ENCODE measurements around the gene RPLP1. TPM values are rescaled to one million over a fixed set of nuclear protein-coding genes. Genes with fewer than 3 reads are reported as not detected.

Gene RPLP1
- polyA plus RNA-seq, 2 donors, result 1,182 to 1,782 TPM

DNA sequence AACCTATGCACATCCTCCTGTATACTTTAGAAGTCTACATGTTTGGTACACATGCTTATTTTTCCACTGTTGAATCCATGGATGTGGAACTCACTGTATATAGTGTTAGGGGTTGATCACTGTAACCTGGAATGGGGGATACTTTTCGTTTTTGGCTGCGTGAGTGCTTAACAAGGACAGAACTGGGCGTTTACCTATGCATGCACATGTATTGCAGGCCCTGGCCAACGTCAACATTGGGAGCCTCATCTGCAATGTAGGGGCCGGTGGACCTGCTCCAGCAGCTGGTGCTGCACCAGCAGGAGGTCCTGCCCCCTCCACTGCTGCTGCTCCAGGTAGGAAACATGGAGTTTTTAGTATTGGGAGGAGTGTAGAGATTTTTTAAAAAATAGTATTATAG, 2.3 kb downstream of the RPLP1 start:
- Histone ChIP-seq H3K9me3 (ENCODE audit: control insufficient read depth in 2 of 2, insufficient read depth in 1 of 2, low read depth in 1 of 2, low read length in 1 of 2) (no peaks in the 10 kb centered on the region), H3K36me3 (ENCODE audit: control insufficient read depth in 2 of 2, insufficient read depth in 2 of 2, low read length in 1 of 2) (peaks cover 0 to 15% of the 10 kb centered on the region in 2 donors), H3K4me1 (ENCODE audit: control insufficient read depth in 2 of 2, insufficient read depth in 2 of 2, low read length in 1 of 2) (peaks cover 5 to 6% of the 10 kb centered on the region in 2 donors), H3K4me3 (ENCODE audit: low read depth in 1 of 2, low read length in 2 of 2) (peak overlapping the region in 1 of 2 donors; percentile 65), H3K27ac (ENCODE audit: low read depth in 2 of 2, low read length in 1 of 2) (no peak overlapping the region), H3K27me3 (ENCODE audit: control insufficient read depth in 1 of 2, insufficient read depth in 2 of 2, low read length in 2 of 2) (no peaks in the 10 kb centered on the region)
- 27 to 38% methylated on average over 5 of the region's 5 CpGs for WGBS, 2 donors

GRCh38 chr15:69456208-69457166, 3.9 kb downstream of the RPLP1 start:
- H3K4me3 ChIP-seq (ENCODE audit: low read depth in 1 of 2, low read length in 2 of 2), result no peak overlapping the region
- peaks cover 0 to 15% of the 10 kb centered on the region in 2 donors for H3K36me3 ChIP-seq (ENCODE audit: control insufficient read depth in 2 of 2, insufficient read depth in 2 of 2, low read length in 1 of 2)
- peaks cover 5 to 6% of the 10 kb centered on the region in 2 donors for H3K4me1 ChIP-seq (ENCODE audit: control insufficient read depth in 2 of 2, insufficient read depth in 2 of 2, low read length in 1 of 2)
- no peaks in the 10 kb centered on the region for H3K9me3 ChIP-seq (ENCODE audit: control insufficient read depth in 2 of 2, insufficient read depth in 1 of 2, low read depth in 1 of 2, low read length in 1 of 2)
- no peak overlapping the region for H3K27ac ChIP-seq (ENCODE audit: low read depth in 2 of 2, low read length in 1 of 2)
- WGBS, 2 donors, result 87 to 88% methylated on average over 13 of the region's 13 CpGs
- no peaks in the 10 kb centered on the region for H3K27me3 ChIP-seq (ENCODE audit: control insufficient read depth in 1 of 2, insufficient read depth in 2 of 2, low read length in 2 of 2)

- 79% methylated on average over 8 of the region's 8 CpGs for WGBS, 2 donors
- Histone ChIP-seq H3K4me1 (ENCODE audit: control insufficient read depth in 2 of 2, insufficient read depth in 2 of 2, low read length in 1 of 2) (peaks cover 6 to 8% of the 10 kb centered on the region in 2 donors), H3K4me3 (ENCODE audit: low read depth in 1 of 2, low read length in 2 of 2) (no peak overlapping the region), H3K36me3 (ENCODE audit: control insufficient read depth in 2 of 2, insufficient read depth in 2 of 2, low read length in 1 of 2) (peaks cover 0 to 15% of the 10 kb centered on the region in 2 donors), H3K27ac (ENCODE audit: low read depth in 2 of 2, low read length in 1 of 2) (no peak overlapping the region), H3K27me3 (ENCODE audit: control insufficient read depth in 1 of 2, insufficient read depth in 2 of 2, low read length in 2 of 2) (no peaks in the 10 kb centered on the region), H3K9me3 (ENCODE audit: control insufficient read depth in 2 of 2, insufficient read depth in 1 of 2, low read depth in 1 of 2, low read length in 1 of 2) (no peaks in the 10 kb centered on the region)
Measured at GRCh38 chr15:69457304-69458280, 5.0 kb downstream of the RPLP1 start.

- H3K27ac ChIP-seq (ENCODE audit: low read depth in 2 of 2, low read length in 1 of 2), result no peak overlapping the region
- WGBS, 2 donors, result 62 to 67% methylated on average over 2 of the region's 2 CpGs
- H3K27me3 ChIP-seq (ENCODE audit: control insufficient read depth in 1 of 2, insufficient read depth in 2 of 2, low read length in 2 of 2), result no peaks in the 10 kb centered on the region
Measured at GRCh38 chr15:69459066-69459465, 6.4 kb downstream of the RPLP1 start.

GRCh38 chr15:69460481-69460880, 7.9 kb downstream of the RPLP1 start:
- no peaks in the 10 kb centered on the region for H3K27me3 ChIP-seq (ENCODE audit: control insufficient read depth in 1 of 2, insufficient read depth in 2 of 2, low read length in 2 of 2)
- H3K27ac ChIP-seq (ENCODE audit: low read depth in 2 of 2, low read length in 1 of 2), result no peak overlapping the region
- peaks cover 0 to 5% of the 10 kb centered on the region in 2 donors for H3K4me1 ChIP-seq (ENCODE audit: control insufficient read depth in 2 of 2, insufficient read depth in 2 of 2, low read length in 1 of 2)
- no peak overlapping the region for H3K4me3 ChIP-seq (ENCODE audit: low read depth in 1 of 2, low read length in 2 of 2)
- H3K9me3 ChIP-seq (ENCODE audit: control insufficient read depth in 2 of 2, insufficient read depth in 1 of 2, low read depth in 1 of 2, low read length in 1 of 2), result no peaks in the 10 kb centered on the region
- H3K36me3 ChIP-seq (ENCODE audit: control insufficient read depth in 2 of 2, insufficient read depth in 2 of 2, low read length in 1 of 2), result peaks cover 0 to 14% of the 10 kb centered on the region in 2 donors
- WGBS, 2 donors, result 24 to 29% methylated on average over 1 of the region's 1 CpG

More at GRCh38 chr15:69459066-69459465, 6.4 kb downstream of the RPLP1 start:
- Histone ChIP-seq H3K36me3 (ENCODE audit: control insufficient read depth in 2 of 2, insufficient read depth in 2 of 2, low read length in 1 of 2) (peaks cover 0 to 15% of the 10 kb centered on the region in 2 donors), H3K4me1 (ENCODE audit: control insufficient read depth in 2 of 2, insufficient read depth in 2 of 2, low read length in 1 of 2) (peaks cover 6 to 8% of the 10 kb centered on the region in 2 donors), H3K4me3 (ENCODE audit: low read depth in 1 of 2, low read length in 2 of 2) (no peak overlapping the region), H3K9me3 (ENCODE audit: control insufficient read depth in 2 of 2, insufficient read depth in 1 of 2, low read depth in 1 of 2, low read length in 1 of 2) (no peaks in the 10 kb centered on the region)

GRCh38 chr15:69462030-69462492, 9.4 kb downstream of the RPLP1 start:
- peaks cover 0 to 4% of the 10 kb centered on the region in 2 donors for H3K36me3 ChIP-seq (ENCODE audit: control insufficient read depth in 2 of 2, insufficient read depth in 2 of 2, low read length in 1 of 2)
- H3K9me3 ChIP-seq (ENCODE audit: control insufficient read depth in 2 of 2, insufficient read depth in 1 of 2, low read depth in 1 of 2, low read length in 1 of 2), result no peaks in the 10 kb centered on the region
- peaks cover 0 to 5% of the 10 kb centered on the region in 2 donors for H3K4me1 ChIP-seq (ENCODE audit: control insufficient read depth in 2 of 2, insufficient read depth in 2 of 2, low read length in 1 of 2)
- H3K27ac ChIP-seq (ENCODE audit: low read depth in 2 of 2, low read length in 1 of 2), result peak overlapping the region; percentile 34 to 55
- WGBS, 2 donors, result 62 to 66% methylated on average over 23 of the region's 23 CpGs
- no peaks in the 10 kb centered on the region for H3K27me3 ChIP-seq (ENCODE audit: control insufficient read depth in 1 of 2, insufficient read depth in 2 of 2, low read length in 2 of 2)
- peak overlapping the region; percentile 54 to 58 for H3K4me3 ChIP-seq (ENCODE audit: low read depth in 1 of 2, low read length in 2 of 2)

- WGBS, 2 donors, result 3 to 4% methylated on average over 46 of the region's 46 CpGs
- H3K27me3 ChIP-seq (ENCODE audit: control insufficient read depth in 1 of 2, insufficient read depth in 2 of 2, low read length in 2 of 2), result no peaks in the 10 kb centered on the region
- H3K27ac ChIP-seq (ENCODE audit: low read depth in 2 of 2, low read length in 1 of 2), result peak overlapping the region; percentile 97
- H3K9me3 ChIP-seq (ENCODE audit: control insufficient read depth in 2 of 2, insufficient read depth in 1 of 2, low read depth in 1 of 2, low read length in 1 of 2), result no peaks in the 10 kb centered on the region
- H3K4me3 ChIP-seq (ENCODE audit: low read depth in 1 of 2, low read length in 2 of 2), result peak overlapping the region; percentile 54 to 58
- H3K4me1 ChIP-seq (ENCODE audit: control insufficient read depth in 2 of 2, insufficient read depth in 2 of 2, low read length in 1 of 2), result peaks cover 0 to 5% of the 10 kb centered on the region in 2 donors
- H3K36me3 ChIP-seq (ENCODE audit: control insufficient read depth in 2 of 2, insufficient read depth in 2 of 2, low read length in 1 of 2), result no peaks in the 10 kb centered on the region
Measured at GRCh38 chr15:69462493-69463181, 10.0 kb downstream of the RPLP1 start.

DNA sequence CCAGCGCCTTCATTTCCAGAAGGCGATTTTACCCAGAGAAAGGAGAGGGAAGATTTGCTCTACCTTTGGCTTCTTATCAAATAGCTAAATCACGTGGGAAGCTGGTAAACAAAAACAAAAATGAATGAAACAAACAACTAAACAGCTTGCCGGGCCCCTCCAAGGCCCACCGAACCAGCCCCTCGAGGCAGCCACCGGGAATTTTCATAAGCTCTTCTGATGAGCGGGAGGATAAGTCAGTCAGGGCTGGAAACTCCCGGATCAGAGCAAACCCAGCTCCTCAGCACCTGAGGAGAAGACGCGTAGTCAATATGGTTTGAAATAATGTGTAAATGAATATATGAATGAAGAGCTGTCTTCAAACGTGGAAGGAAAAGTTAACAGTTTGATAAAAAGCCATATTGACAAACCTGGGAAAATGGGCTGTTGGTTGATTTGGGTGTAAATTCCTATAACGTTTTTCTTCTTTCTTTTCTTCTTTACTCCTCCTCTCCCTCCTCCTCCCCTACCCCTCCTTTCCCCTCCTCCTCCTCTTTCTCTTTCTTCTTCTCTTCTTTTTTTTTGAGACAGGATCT, 10.7 kb downstream of the RPLP1 start:
- 22% methylated on average over 13 of the region's 13 CpGs for WGBS, 2 donors
- Histone ChIP-seq H3K27ac (ENCODE audit: low read depth in 2 of 2, low read length in 1 of 2) (peak overlapping the region; percentile 97), H3K4me1 (ENCODE audit: control insufficient read depth in 2 of 2, insufficient read depth in 2 of 2, low read length in 1 of 2) (peaks cover 0 to 8% of the 10 kb centered on the region in 2 donors), H3K36me3 (ENCODE audit: control insufficient read depth in 2 of 2, insufficient read depth in 2 of 2, low read length in 1 of 2) (no peaks in the 10 kb centered on the region), H3K4me3 (ENCODE audit: low read depth in 1 of 2, low read length in 2 of 2) (peak overlapping the region; percentile 50 to 58), H3K27me3 (ENCODE audit: control insufficient read depth in 1 of 2, insufficient read depth in 2 of 2, low read length in 2 of 2) (no peaks in the 10 kb centered on the region), H3K9me3 (ENCODE audit: control insufficient read depth in 2 of 2, insufficient read depth in 1 of 2, low read depth in 1 of 2, low read length in 1 of 2) (no peaks in the 10 kb centered on the region)
